T1000 (cell line): ENCODE data around the gene GMEB2.
A peak's percentile ranks its signal among the peaks of the same experiment; 100 is the strongest.

Experiments
- DNase-seq: peaks from one replicate; lab custom pipeline; 2025; ENCODE audit warnings: mixed read lengths; lab: John Stamatoyannopoulos, UW

GMEB2 gene

GRCh38 chr20:63545814-63546213, 81.1 kb downstream of the GMEB2 start:
- DNase-seq = no peak

GRCh38 chr20:63544958-63545516, 81.9 kb downstream of the GMEB2 start:
- DNase-seq = no peak

GRCh38 chr20:63544241-63544957, 82.5 kb downstream of the GMEB2 start:
- no peak for DNase-seq

GRCh38 chr20:63543733-63544132, 83.2 kb downstream of the GMEB2 start:
- no peak for DNase-seq

- no peak for DNase-seq
Observed at GRCh38 chr20:63543131-63543530, 83.8 kb downstream of the GMEB2 start.

GRCh38 chr20:63542696-63543095, 84.2 kb downstream of the GMEB2 start:
- DNase-seq = no peak

GRCh38 chr20:63542031-63542559, 84.8 kb downstream of the GMEB2 start:
- no peak for DNase-seq

- no peak for DNase-seq
Observed at GRCh38 chr20:63541371-63541770, 85.5 kb downstream of the GMEB2 start.

GRCh38 chr20:63540417-63541186, 86.3 kb downstream of the GMEB2 start:
- peak; percentile 11 for DNase-seq

- DNase-seq = no peak
Observed at GRCh38 chr20:63539441-63540370, 87.2 kb downstream of the GMEB2 start.

- DNase-seq = no peak
Observed at GRCh38 chr20:63539092-63539430, 87.8 kb downstream of the GMEB2 start.

GRCh38 chr20:63538204-63539091, 88.5 kb downstream of the GMEB2 start:
- no peak for DNase-seq
